MCF 10A (cell line): ENCODE measurements around the gene PACRG. TPM values are rescaled to one million over a fixed set of nuclear protein-coding genes. Genes with fewer than 3 reads are reported as not detected.

Experiments used
- BruUV-seq: library from RNA; stranded (reverse); fragments of 400-500 nt; replicated peaks from 2 replicates; lab custom pipeline; 2021; lab: Mats Ljungman, UMichigan
- CTCF ChIA-PET: fragments of 300-600 bp; sonication (Branson Sonifier 250); formaldehyde crosslinking; extraction: SDS; loops from one replicate; lab custom pipeline; 2021; ENCODE audit warnings: antibody characterized with exemption, inconsistent platforms; lab: Yijun Ruan, JAX
- POLR2A ChIA-PET: fragments of 300-600, 350-650 bp; sonication (Branson Sonifier 250); formaldehyde crosslinking; extraction: SDS; loops from one replicate; lab custom pipeline; 2020; ENCODE audit warnings: antibody characterized with exemption, inconsistent platforms; lab: Yijun Ruan, JAX
- DNase-seq: peaks from one replicate; pipeline ENCODE4 v3.0.0-alpha.2; 2018; ENCODE audit not compliant: unreplicated experiment
- H3K27ac Mint-ChIP-seq: one replicate; pipeline ENCODE4 v1.8.0; 2022; ENCODE audit warnings: mild to moderate bottlenecking, low read depth, mixed read lengths; ENCODE audit not compliant: unreplicated experiment
- H3K27me3 Mint-ChIP-seq: one replicate; pipeline ENCODE4 v1.8.0; 2022; ENCODE audit warnings: mixed read lengths; ENCODE audit not compliant: insufficient read depth, unreplicated experiment
- H3K36me3 Mint-ChIP-seq: one replicate; pipeline ENCODE4 v1.8.0; 2022; ENCODE audit warnings: mild to moderate bottlenecking, moderate library complexity, mixed read lengths; ENCODE audit not compliant: insufficient read depth, unreplicated experiment
- H3K4me1 Mint-ChIP-seq: one replicate; pipeline ENCODE4 v1.8.0; 2022; ENCODE audit warnings: mixed read lengths; ENCODE audit not compliant: insufficient read depth, unreplicated experiment
- H3K4me3 Mint-ChIP-seq: one replicate; pipeline ENCODE4 v1.8.0; 2022; ENCODE audit warnings: mild to moderate bottlenecking, moderate library complexity, mixed read lengths; ENCODE audit not compliant: unreplicated experiment
- H3K9me3 Mint-ChIP-seq: one replicate; pipeline ENCODE4 v1.8.0; 2022; ENCODE audit warnings: mixed read lengths; ENCODE audit not compliant: unreplicated experiment
- intact Hi-C: fragments of 100-400 bp; cut with micrococcal nuclease; formaldehyde crosslinking; loops from 2 replicates; pipeline ENCODE4 v1.14.1; 2022
- total RNA-seq: library from RNA; stranded (reverse); gene quantifications from 2 replicates; pipeline ENCODE4 v1.2.3, GENCODE V29; 2022
- TF ChIP-seq, protein P1 (sequence below): fragments of 200-600 bp; IDR thresholded peaks from one replicate; pipeline ENCODE4 v1.8.0; 2022; ENCODE audit warnings: antibody characterized with exemption, mild to moderate bottlenecking; ENCODE audit not compliant: unreplicated experiment

Gene PACRG
- total RNA-seq, 1 experiment from 2014 or later: not detected

DNA sequence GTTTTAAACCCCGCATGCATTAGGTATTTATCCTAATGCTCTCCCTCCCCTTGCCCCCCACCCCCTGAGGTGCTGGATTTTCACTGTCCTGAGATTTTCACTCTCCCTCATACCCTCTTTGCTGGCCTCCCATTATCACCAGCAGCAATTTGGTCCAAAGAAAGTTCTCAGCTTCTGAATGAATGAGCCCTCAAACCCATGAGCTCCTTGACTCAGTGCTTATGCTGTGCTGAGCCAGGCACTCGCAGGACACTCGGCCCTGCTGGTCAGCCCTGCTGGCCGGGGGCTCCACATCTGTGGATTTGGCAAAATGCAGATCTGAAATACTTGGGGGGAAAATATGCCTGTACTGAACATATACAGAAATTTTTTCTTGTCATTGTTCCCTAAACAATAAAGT lies 533.6 kb downstream of the PACRG start:
- Mint-ChIP-seq H3K4me3 (no peak overlapping the region), H3K36me3 (no peaks in the 10 kb centered on the region), H3K9me3 (peaks cover 15% of the 10 kb centered on the region), H3K27ac (no peak overlapping the region), H3K4me1 (no peaks in the 10 kb centered on the region), H3K27me3 (peaks cover 10% of the 10 kb centered on the region)
- intact Hi-C loops: no loop called here
- CTCF ChIA-PET: interaction anchor here (0.6 kb wide), 1 partner anchor 131 kb away, joined by 4 read pairs; no protein-coding TSS in a partner anchor
- TF ChIP-seq, protein P1, sequence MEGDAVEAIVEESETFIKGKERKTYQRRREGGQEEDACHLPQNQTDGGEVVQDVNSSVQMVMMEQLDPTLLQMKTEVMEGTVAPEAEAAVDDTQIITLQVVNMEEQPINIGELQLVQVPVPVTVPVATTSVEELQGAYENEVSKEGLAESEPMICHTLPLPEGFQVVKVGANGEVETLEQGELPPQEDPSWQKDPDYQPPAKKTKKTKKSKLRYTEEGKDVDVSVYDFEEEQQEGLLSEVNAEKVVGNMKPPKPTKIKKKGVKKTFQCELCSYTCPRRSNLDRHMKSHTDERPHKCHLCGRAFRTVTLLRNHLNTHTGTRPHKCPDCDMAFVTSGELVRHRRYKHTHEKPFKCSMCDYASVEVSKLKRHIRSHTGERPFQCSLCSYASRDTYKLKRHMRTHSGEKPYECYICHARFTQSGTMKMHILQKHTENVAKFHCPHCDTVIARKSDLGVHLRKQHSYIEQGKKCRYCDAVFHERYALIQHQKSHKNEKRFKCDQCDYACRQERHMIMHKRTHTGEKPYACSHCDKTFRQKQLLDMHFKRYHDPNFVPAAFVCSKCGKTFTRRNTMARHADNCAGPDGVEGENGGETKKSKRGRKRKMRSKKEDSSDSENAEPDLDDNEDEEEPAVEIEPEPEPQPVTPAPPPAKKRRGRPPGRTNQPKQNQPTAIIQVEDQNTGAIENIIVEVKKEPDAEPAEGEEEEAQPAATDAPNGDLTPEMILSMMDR: no peak
- no TSS peak for BruUV-seq
- POLR2A ChIA-PET: no interaction called here
- DNase-seq: no peak

DNA sequence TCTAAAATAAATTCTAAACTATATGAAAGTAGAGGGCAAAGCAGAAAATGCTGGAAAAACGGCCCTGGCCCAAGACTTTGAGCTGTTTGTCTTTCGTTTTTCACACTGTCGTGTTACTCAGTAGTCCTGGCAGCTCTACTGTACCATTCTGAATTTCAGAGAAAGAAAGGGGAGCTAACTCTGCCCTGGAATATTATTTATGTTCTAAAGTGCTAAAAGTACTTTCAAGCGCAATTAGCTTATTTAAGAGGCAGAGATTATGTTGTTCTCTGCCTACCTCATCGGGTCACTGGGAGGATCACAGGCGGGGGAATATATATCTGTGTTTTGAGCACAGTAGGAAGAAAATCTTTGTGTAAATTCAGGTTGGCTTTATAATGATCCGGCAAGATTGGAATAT lies 534.3 kb downstream of the PACRG start:
- no peak for DNase-seq
- H3K9me3 Mint-ChIP-seq: peaks cover 15% of the 10 kb centered on the region
- H3K36me3 Mint-ChIP-seq: no peaks in the 10 kb centered on the region
- intact Hi-C loops: no loop called here
- no TSS peak for BruUV-seq
- CTCF ChIA-PET: interaction anchor here (0.6 to 0.7 kb wide), 3 partner anchors 857 to 1854 kb away, joined by 3 read pairs; no protein-coding TSS in a partner anchor
- POLR2A ChIA-PET: interaction anchor here (0.7 kb wide), 1 partner anchor 769 kb away, joined by 5 read pairs; no protein-coding TSS in a partner anchor
- H3K4me1 Mint-ChIP-seq: no peaks in the 10 kb centered on the region
- TF ChIP-seq, protein P1: no peak
- H3K27ac Mint-ChIP-seq: no peak overlapping the region
- no peak overlapping the region for H3K4me3 Mint-ChIP-seq
- H3K27me3 Mint-ChIP-seq: peaks cover 10% of the 10 kb centered on the region

DNA sequence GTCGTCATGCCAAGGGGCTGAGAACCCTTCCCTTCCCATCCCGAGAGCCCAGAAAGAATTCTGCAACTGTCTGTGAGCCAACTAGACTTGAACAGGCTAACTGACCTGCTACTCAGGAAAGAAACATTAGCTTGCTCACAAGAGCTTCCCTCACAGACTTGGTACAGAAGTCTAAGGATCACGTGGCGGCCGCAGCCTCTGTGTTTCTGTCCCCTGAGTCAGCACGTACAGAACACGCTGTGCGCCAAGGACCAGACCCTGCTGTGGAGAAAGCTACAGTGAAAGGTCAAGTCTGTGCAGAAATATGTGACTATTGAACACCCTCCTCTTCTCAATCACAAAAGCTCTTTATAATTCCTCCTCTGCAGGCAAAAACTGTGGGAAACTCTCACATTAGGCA lies 535.4 kb downstream of the PACRG start:
- no peak for DNase-seq
- Mint-ChIP-seq H3K4me3 (no peak overlapping the region), H3K9me3 (peaks cover 15% of the 10 kb centered on the region), H3K4me1 (no peaks in the 10 kb centered on the region), H3K27ac (no peak overlapping the region), H3K27me3 (peaks cover 10% of the 10 kb centered on the region), H3K36me3 (no peaks in the 10 kb centered on the region)
- TF ChIP-seq, protein P1: no peak
- ChIA-PET CTCF (interaction anchor here (0.6 to 0.7 kb wide), 2 partner anchors 527 to 1145 kb away, joined by 3 read pairs; no protein-coding TSS in a partner anchor), POLR2A (no interaction called here)
- intact Hi-C loops: no loop called here
- no TSS peak for BruUV-seq

DNA sequence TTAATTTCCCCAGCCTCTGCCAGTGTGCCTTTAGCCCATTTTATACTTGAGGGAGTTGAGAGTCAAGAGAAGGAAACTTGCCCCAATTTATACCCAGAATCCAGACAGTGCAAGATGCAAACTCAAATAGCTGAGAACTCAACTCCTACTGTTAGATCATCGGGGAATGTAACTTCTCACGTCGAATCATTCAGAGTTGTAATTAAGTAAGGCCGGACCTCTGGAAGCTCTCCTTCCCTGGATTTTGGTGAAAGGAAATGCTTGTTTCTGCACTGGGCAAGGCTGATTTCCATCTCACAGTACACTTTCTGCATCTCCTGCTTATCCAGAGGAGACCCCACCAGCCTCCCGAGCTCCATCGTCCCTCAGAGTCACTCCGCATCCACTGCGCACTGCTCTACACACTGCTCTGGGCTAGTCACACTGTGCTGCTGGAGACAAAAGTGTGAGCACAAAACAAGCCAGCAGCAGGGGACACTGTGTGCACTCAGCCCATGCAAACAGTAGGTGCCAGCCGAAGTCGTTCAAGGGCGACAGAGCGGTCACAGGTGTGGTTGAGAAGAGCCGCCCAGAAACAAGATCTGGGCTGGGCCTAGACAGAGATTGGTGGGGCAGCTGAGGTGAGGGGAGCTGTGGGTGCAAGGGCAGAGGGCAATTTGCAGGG lies 536.4 kb downstream of the PACRG start:
- DNase-seq: no peak
- no peaks in the 10 kb centered on the region for H3K36me3 Mint-ChIP-seq
- intact Hi-C loops: no loop called here
- TF ChIP-seq, protein P1: no peak
- H3K4me1 Mint-ChIP-seq: no peaks in the 10 kb centered on the region
- POLR2A ChIA-PET: no interaction called here
- no TSS peak for BruUV-seq
- no peak overlapping the region for H3K27ac Mint-ChIP-seq
- H3K4me3 Mint-ChIP-seq: no peak overlapping the region
- H3K27me3 Mint-ChIP-seq: peaks cover 10% of the 10 kb centered on the region
- peaks cover 12% of the 10 kb centered on the region for H3K9me3 Mint-ChIP-seq
- CTCF ChIA-PET: no interaction called here
